DMS 273 treated with DMSO at 0.1 percent for 48 hours (cell line): Measurements from ENCODE around the gene RAB11FIP2.

Experiments
- DNase-seq: peaks from one replicate; lab custom pipeline; 2025; lab: John Stamatoyannopoulos, UW

RAB11FIP2 gene

DNA sequence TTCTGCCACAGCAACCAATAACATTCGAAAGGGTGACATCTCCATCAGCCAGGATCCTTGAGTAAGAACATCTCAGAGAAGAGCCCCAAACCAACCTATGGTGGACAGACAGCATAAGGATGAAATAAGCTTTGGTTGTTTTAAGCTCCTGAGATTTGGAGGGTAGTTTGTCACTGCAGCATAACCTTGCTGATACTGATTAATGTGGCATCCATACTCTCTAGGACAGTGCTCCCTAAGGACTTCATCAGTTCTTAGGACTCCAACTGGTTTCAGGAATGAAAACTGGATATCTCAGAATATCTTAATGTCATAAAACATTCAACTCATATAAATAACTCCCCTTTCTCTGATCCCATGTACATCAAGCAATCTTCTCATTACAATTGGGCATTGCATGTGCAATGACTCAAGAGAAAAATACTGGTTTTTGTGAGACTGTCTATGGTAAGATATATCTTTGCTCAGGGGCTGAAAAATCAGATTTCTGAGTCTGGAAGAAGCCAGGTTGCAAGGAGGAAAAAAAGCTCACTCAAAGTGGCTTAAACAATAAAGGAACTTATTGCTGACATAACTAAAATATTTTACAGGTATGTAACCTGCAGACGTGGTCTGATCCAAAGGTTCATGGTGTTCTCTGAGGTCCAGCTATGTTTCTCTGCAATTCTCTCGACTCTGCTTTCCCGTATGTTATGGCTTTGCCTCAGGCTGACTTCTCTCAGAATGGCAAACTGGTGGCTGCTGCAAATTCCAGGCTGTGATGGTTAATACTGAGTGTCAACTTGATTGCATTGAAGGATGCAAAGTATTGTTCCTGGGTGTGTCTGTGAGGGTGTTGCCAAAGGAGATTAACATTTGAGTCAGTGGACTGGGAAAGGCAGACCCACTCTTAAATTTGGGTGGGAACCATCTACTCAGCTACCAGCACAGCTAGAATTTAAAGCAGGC, 65.7 kb downstream of the RAB11FIP2 start:
- no peak for DNase-seq

GRCh38 chr10:117980216-117980615, 66.5 kb downstream of the RAB11FIP2 start:
- no peak for DNase-seq

DNA sequence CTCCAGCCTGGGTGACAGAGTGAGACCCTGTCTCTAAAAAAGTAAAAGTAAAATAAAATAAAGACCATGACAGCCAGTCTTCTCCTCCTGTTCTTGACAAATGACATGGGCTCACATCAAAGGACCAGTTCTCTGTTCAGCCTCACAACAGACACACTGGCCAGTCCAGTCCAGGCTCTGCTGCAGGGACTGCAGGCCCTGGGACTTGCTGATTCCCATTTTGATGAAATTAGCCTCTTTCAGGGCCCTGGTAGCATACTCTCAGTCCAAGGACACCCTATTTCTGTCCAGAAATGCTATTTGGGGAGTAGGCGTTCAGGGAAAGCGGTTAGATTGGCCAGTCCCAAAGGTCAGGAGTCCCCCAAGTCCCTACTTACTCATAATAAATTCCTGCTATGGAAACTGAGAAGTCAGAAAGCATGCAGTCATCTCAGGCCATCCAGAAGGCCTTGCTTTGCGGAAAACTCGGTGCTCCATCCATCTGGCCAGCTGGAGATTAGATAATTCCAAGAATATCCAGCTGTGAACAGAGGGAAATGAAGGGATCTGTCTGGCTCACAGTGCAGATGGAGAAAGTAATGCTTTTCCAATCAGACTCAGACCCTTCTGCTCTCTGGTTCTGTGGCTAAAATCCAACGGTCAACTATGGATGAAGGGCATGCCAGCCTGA, 74.4 kb downstream of the RAB11FIP2 start:
- peak; percentile 66 for DNase-seq

GRCh38 chr10:117970962-117971361, 75.8 kb downstream of the RAB11FIP2 start:
- DNase-seq = no peak

DNA sequence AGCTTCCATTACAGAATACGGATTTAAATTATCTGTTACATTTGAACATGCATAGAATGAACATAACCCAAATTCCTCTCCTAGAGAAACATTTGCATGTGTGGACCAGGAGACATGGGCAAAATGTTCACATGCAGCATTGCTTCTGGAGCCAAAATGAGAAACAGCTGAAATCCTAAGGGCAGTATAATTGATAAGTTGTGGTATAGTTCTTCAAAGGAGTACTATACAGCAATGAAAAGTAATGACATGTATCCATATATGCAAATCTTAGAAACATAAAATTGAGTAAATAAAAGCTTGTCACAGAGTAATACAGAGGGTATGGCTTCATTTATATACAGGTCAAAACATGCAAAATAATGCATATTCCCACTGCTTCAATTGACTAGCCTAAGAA, 77.1 kb downstream of the RAB11FIP2 start:
- DNase-seq = no peak

DNA sequence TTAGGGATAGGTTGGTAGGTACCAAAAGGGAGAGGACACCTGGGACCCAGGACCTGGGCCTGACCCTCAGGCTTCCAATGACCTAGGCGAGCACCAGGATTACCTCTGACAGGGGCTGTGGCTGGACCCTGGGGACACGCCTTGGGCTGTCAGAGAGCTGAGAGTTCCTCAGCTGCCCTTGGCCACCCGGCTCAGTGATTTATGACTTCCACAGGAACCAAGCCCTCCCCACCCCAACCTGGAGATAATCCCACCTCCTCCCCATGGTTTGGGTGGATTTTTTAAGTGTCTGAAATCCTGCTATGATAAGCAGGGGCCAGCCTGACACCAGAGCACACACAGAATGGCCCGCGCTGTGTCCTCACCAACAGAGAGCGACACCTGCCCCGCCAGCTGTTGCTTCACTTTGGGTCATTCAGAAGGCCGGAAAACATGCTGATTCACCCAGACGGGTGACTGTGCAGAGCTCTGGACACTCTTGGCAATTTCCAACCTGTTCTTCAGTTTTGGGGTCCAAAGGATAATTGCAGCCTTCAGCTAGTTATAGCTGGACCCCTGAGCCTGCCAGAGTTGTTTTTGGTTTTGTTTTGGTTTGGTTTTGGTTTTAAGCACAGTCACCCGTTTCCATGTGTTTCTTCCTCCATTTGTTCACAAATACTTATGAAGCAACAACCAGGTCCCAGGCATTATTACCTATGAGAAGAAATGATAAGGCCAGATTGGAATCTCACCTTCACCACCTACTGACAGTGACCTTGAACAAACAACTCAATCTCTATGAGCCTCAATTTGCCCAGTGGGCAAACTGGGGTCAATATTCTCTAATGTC, 78.2 kb downstream of the RAB11FIP2 start:
- peak; percentile 7 for DNase-seq

- DNase-seq = peak; percentile 59
These were observed 79.5 kb downstream of the RAB11FIP2 start for GRCh38 chr10:117967149-117967650.

GRCh38 chr10:117965984-117966383, 80.8 kb downstream of the RAB11FIP2 start:
- no peak for DNase-seq

- no peak for DNase-seq
These were observed 82.2 kb downstream of the RAB11FIP2 start for GRCh38 chr10:117964536-117964935.

GRCh38 chr10:117960345-117960935, 86.3 kb downstream of the RAB11FIP2 start:
- DNase-seq = no peak

- DNase-seq = no peak
These were observed 89.8 kb downstream of the RAB11FIP2 start for GRCh38 chr10:117956972-117957371.

GRCh38 chr10:117955176-117955575, 91.6 kb downstream of the RAB11FIP2 start:
- DNase-seq = no peak
